Parathyroid adenoma (tissue), 2 donors: Measurements from ENCODE around the gene CPM.
A peak's percentile ranks its signal among the peaks of the same experiment; 100 is the strongest.

Source experiments
- H2AFZ ChIP-seq: fragments of 300-600 bp; sonication (generic); one replicate; pipeline ENCODE4 v1.7.0; 2017; ENCODE audit warnings: antibody characterized with exemption, mild to moderate bottlenecking
- H3K27ac ChIP-seq: fragments of 300-600 bp; sonication (generic); one replicate; pipeline ENCODE4 v1.7.0; 2017
- H3K27me3 ChIP-seq: fragments of 300-600 bp; sonication (generic); one replicate; pipeline ENCODE4 v1.7.0; 2017; ENCODE audit warnings: low read length; ENCODE audit not compliant: control insufficient read depth, insufficient read depth
- H3K36me3 ChIP-seq: fragments of 300-600 bp; sonication (generic); one replicate; pipeline ENCODE4 v1.7.0; 2017; ENCODE audit warnings: low read length; ENCODE audit not compliant: control insufficient read depth, insufficient read depth
- H3K4me1 ChIP-seq: fragments of 300-600 bp; sonication (generic); one replicate; pipeline ENCODE4 v1.7.0; 2017; ENCODE audit warnings: control low read depth
- H3K4me2 ChIP-seq: fragments of 300-600 bp; sonication (generic); one replicate; pipeline ENCODE4 v1.7.0; 2017; ENCODE audit warnings: low read length
- H3K4me3 ChIP-seq: fragments of 300-600 bp; sonication (generic); one replicate; pipeline ENCODE4 v1.7.0; 2017; ENCODE audit warnings: low read depth, low read length
- H3K79me2 ChIP-seq: fragments of 300-600 bp; sonication (generic); one replicate; pipeline ENCODE4 v1.7.0; 2017; ENCODE audit warnings: control low read depth
- H3K9ac ChIP-seq: fragments of 300-600 bp; sonication (generic); one replicate; pipeline ENCODE4 v1.7.0; 2017; ENCODE audit warnings: mild to moderate bottlenecking
- H3K9me3 ChIP-seq: fragments of 300-600 bp; sonication (generic); one replicate; pipeline ENCODE4 v1.7.0; 2017; ENCODE audit warnings: low read length; ENCODE audit not compliant: control insufficient read depth
- CTCF ChIP-seq: fragments of 300-600 bp; sonication (generic); IDR thresholded peaks from one replicate; pipeline ENCODE4 v1.7.0; 2017; ENCODE audit warnings: antibody characterized with exemption, mild to moderate bottlenecking
- donor health status: primary hyperparathyroidism.

The CPM gene

GRCh38 chr12:68939505-68939904 is 6.5 kb upstream of the CPM start:
- H3K4me1 ChIP-seq, result no peaks in the 10 kb centered on the region
- no peak overlapping the region for H3K27ac ChIP-seq
- no peak for TF ChIP-seq CTCF
- no peak overlapping the region for H2AFZ ChIP-seq
- H3K9ac ChIP-seq, result no peak overlapping the region
- no peaks in the 10 kb centered on the region for H3K79me2 ChIP-seq
- no peaks in the 10 kb centered on the region for H3K9me3 ChIP-seq
- no peak overlapping the region for H3K4me2 ChIP-seq
- H3K4me3 ChIP-seq, result no peak overlapping the region
- no peaks in the 10 kb centered on the region for H3K36me3 ChIP-seq
- H3K27me3 ChIP-seq, result no peaks in the 10 kb centered on the region

- H3K27ac ChIP-seq, result no peak overlapping the region
- H3K4me3 ChIP-seq, result no peak overlapping the region
- no peak overlapping the region for H2AFZ ChIP-seq
- H3K27me3 ChIP-seq, result no peaks in the 10 kb centered on the region
- no peak overlapping the region for H3K9ac ChIP-seq
- H3K4me1 ChIP-seq, result no peaks in the 10 kb centered on the region
- H3K4me2 ChIP-seq, result no peak overlapping the region
- no peaks in the 10 kb centered on the region for H3K79me2 ChIP-seq
- no peak for TF ChIP-seq CTCF
- no peaks in the 10 kb centered on the region for H3K36me3 ChIP-seq
- H3K9me3 ChIP-seq, result no peaks in the 10 kb centered on the region
Observed at GRCh38 chr12:68934392-68934791, 1.4 kb upstream of the CPM start.

GRCh38 chr12:68932128-68932960 is 627 bp downstream of the CPM start:
- peak overlapping the region; percentile 51 for H3K4me3 ChIP-seq
- peak overlapping the region; percentile 65 for H2AFZ ChIP-seq
- no peaks in the 10 kb centered on the region for H3K79me2 ChIP-seq
- H3K9ac ChIP-seq, result no peak overlapping the region
- no peaks in the 10 kb centered on the region for H3K27me3 ChIP-seq
- peak overlapping the region; percentile 61 for H3K4me2 ChIP-seq
- no peak overlapping the region for H3K27ac ChIP-seq
- TF ChIP-seq CTCF, result no peak
- no peaks in the 10 kb centered on the region for H3K4me1 ChIP-seq
- no peaks in the 10 kb centered on the region for H3K9me3 ChIP-seq
- no peaks in the 10 kb centered on the region for H3K36me3 ChIP-seq

DNA sequence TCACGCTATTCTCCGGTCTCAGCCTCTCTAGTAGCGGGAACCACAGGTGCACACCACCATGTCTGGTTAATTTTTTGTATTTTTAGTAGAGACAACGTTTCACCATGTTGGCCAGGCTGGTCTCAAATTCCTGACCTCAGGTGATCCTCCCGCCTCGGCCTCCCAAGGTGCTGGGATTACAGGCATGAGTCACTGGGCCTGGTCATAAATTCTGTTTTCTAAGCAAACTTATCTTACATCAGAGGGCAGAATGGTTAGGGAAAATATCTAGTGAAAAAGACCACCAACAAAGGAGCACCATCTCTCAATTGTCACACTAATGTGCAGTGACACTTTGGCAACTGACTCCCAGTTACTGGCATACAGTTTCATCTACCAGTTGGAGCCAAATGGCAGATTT is 2.8 kb downstream of the CPM start:
- Histone ChIP-seq H3K27ac (no peak overlapping the region), H3K9me3 (no peaks in the 10 kb centered on the region), H3K36me3 (no peaks in the 10 kb centered on the region), H3K79me2 (no peaks in the 10 kb centered on the region), H3K4me2 (no peak overlapping the region), H3K4me3 (no peak overlapping the region), H3K4me1 (no peaks in the 10 kb centered on the region), H2AFZ (no peak overlapping the region), H3K27me3 (no peaks in the 10 kb centered on the region), H3K9ac (no peak overlapping the region)
- no peak for TF ChIP-seq CTCF

DNA sequence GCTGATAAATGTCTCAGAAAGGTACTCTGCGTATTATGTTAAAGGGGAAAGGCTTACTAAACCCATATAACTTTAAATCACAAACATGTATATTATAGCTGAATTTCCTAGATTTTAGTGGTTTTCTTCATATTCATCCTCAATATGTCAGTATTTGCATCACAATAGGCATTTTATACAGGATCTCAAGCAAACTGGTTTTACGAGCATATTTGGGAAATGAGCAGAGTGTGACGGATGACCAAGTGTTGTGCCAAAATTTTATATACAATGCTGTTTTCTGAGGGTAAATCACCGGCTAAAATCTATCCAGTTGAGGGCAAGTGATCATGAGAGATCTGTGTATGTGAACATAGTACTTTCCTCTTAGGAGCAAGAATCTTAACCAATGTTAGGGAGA is 8.4 kb downstream of the CPM start:
- Histone ChIP-seq H3K36me3 (no peaks in the 10 kb centered on the region), H3K27ac (no peak overlapping the region), H2AFZ (no peak overlapping the region), H3K9ac (no peak overlapping the region), H3K9me3 (no peaks in the 10 kb centered on the region), H3K4me3 (no peak overlapping the region), H3K4me2 (no peak overlapping the region), H3K79me2 (no peaks in the 10 kb centered on the region), H3K4me1 (peaks cover 2% of the 10 kb centered on the region), H3K27me3 (no peaks in the 10 kb centered on the region)
- no peak for TF ChIP-seq CTCF
